COLO668 (cell line): Measurements from ENCODE around the gene RPS17.
"Not testable (repeated sequence)": the region's sequence is repeated elsewhere in the genome, so short reads cannot be mapped to it uniquely, and the experiment has no call there.

Source experiments
- DNase-seq: peaks from one replicate; lab custom pipeline; 2025; ENCODE audit not compliant: unreplicated experiment; lab: John Stamatoyannopoulos, UW

RPS17 gene

DNA sequence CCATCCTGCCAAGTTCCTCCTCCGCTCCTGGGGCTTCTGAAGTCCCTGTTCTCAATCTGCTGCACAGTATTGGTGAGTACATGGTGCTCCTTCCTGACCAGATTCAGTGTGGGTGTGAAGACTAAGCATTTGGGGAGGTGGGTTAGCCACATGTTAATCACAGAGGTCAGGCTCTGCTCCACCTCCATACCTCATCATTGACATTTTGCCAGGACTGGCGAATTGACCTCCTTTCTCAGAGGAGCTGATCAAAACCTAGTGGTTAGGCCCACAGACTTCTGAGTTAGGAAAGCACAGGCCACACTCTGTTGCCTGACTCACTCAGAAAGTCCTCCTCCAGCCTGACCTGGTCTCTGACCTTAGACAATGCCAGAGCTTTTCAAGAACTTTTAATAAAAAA lies 8.4 kb upstream of the RPS17 start:
- DNase-seq = no peak

DNA sequence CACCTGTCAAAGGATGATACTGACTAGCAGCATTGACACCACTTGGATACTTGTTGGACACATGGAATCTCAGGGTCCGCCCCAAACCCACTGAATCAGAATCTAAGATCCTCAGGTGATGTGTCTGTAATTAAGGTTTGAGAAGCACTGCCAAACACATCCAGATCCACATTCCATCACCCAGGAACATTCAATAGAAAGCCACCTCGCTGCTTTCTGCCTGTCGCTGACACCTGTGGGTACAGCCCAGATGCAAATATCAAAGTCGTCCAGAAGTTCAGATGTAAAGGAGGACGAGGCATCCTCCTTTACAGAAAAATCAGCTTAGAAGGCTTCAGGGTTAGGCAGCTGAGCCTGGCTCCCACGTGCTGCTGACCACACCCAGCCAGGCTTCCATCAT lies 5.2 kb upstream of the RPS17 start:
- DNase-seq = no peak

DNA sequence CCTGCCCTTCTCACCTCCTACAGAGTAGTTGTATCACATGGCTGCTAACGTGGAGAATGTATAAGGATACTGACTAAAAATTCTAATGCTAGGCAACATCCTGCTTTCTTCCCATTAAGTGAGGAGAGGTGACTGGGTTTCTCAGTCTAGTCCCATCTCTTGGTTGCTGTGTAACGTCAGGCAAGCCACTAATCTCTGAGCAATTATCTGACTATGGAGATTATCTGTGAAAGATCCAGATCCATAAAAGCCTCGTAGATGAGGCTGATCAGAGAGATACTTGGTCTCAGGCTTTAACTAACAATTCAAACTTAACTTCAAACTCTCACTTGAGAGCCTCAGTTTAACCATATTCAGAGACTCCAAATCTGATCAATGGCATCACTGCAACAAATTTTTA lies 4.7 kb upstream of the RPS17 start:
- DNase-seq = no peak

DNA sequence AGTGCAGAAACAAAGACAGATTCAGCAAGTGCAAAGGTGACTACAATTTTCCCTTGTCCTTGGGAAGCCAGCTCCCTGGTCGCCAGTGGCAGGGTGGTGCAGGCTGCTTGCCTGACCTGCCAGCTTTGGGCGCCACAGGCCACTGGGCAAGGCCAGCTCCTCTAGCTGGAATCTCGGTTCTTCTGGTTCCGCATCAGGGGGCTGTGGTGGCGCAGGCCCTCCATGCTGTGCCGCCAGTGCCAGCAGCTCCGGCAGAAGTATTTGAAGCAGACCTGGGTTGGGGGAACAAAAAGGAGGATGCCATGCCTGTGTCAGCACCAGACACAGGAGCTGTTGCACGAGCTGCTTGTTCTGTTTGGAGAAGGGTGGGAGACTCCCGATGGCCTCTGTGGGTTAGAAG lies 4.2 kb upstream of the RPS17 start:
- no peak for DNase-seq

DNA sequence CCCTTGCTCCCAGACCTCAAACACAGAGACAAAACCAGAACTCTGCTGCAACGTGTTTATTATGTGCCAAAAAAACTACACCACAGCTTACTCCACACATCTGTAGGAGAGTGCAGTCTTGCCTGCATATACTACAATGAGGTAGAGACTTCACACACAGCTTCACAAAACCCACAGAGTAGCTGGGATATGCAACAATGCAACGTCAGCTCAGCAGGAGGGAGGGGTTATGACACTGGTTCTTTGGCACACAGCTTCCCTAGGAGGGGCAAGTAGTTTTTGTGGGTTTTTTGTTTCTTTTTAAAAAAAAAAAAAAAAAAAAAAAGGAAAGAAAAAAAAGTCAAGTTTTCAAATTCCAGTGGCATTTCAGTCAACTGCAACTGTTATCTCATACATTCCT lies 2.9 kb upstream of the RPS17 start:
- DNase-seq = no peak

DNA sequence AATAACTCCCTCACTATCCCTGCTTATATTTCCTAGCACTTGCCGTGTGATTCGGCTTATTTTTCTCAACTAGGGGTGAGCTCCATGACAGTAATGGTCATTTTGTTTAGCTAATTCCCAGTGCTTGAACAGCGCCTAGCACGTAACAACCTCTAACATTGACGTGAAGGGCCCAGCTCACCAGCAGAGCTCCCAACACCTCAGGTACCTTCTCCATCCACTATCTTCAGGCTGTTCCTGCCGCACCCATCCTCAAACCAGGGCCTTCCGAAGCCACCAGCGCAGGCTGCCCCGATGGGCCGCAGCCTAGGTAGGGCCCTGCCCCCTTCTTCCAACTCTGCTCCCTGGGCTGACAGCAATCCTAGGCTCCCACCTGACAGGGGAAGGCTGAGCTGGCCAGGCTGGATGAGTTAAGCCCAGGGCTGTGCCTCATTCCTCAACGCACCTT lies 751 bp upstream of the RPS17 start:
- no peak for DNase-seq

DNA sequence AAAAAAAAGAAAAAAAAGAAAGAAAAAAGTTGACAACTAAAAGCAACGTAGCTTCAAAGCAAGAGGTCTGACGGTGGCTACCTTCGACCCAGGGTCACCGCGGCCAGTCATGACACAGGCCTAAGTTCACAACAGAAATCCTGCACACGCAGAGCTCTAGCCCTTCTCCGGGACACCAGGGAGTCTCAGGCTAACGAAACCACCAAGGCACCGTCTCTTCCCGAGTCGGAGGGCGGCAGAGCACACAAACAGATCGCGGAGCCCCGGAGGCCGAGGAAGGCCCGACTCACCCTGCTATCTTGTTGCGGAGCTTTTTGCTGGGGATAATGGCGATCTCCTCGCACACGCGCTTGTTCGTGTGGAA lies 584 bp downstream of the RPS17 start:
- DNase-seq = no peak

DNA sequence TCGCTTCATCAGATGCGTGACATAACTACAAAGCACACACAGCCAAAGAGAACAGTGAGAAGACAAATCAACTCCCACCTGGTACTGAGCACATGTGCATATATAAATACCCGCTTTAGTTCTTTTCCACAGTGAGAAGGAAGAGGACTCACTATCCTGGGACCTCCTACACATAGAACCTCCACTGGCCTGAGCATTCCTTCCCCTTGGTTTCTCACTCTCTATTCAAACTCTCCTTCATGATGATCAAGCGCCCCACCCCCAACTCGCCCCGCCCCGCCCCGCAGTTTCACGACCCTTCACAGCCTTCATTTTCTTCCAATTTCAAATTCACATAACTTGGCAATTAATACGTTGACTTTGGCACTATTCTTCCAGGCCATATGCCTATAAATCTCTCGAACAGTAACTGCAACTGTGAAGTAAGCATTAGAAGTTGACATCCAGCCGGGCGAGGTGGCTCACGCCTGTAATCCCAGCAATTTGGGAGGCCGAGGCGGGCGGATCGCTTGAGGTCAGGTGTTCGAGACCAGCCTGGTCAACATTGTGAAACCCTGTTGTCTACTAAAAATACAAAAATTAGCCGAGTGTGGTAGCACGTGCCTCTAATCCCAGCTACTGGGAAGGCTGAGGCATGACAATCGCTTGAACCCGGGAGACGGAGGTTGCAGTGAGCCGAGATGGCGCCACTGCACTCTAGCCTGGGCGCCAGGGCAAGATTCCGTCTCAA lies 1.1 kb downstream of the RPS17 start:
- DNase-seq = no peak

DNA sequence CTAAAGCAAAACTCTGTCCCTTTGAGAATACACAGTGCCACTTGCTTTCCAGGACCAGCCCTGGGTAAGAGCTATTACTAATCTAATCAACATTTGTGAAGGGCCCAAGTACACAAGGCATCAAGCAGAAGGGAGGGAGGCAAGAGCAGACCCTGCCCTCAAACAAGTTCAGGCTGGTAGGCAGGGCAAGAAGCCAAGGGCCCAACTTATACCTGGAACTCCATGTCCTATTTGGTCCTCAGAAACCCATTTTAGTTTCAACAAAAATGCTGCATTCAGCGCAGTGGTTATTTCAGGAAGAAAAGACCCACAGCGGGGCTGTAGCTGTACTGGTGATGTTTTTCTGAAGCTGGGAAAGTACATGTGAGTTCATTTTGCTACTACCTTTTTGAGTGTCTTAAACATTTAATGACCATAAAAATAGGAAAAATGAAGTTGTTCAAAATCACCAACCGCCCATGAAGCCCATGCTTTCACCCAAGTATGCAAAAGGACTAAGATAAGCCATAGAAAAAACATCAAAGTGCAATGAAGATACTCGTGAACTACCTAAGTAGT lies 2.8 kb downstream of the RPS17 start:
- DNase-seq = no peak

DNA sequence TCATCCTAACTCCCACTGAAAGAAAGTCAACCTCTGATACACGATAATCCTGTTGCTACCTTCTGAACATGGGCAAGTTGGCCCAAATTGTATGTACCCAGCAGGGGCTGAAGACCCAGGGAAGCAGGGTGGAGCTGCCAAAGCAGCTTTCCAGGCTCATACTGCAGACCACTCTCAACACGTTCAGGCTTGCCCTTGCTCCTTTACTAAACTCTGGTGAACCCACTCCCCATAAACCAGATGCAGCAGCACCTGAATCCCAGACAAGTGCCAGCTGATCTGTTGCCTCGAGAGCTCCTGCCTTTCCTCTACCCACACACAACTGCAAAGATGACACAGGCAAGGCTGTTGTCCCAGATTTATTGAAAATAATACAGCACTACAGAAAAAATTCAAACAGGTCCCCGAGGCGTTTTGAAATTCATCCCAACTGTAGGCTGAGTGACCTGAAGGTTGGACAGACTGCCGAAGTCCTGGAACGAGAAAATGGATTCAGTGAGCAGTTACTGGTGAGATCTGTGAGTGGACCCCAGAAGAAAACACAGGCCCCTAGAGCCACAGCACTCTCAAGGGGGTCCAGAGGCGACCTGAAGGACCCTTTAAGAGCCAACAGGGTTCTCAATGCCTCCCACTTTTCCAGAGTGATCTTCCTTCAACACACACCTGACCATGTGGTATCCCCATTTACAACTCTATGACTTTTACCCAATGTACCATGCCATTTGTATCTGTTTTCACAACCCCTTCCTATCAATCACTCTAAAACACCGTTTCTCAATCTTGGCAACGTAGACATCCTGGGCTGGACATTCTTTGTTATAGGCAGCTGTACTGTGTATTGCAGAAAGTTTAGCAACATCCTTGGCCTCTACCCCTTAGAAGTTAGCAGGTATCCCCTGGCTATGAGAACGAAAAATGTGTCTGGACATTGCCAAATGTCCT lies 3.6 kb downstream of the RPS17 start:
- DNase-seq = no peak

DNA sequence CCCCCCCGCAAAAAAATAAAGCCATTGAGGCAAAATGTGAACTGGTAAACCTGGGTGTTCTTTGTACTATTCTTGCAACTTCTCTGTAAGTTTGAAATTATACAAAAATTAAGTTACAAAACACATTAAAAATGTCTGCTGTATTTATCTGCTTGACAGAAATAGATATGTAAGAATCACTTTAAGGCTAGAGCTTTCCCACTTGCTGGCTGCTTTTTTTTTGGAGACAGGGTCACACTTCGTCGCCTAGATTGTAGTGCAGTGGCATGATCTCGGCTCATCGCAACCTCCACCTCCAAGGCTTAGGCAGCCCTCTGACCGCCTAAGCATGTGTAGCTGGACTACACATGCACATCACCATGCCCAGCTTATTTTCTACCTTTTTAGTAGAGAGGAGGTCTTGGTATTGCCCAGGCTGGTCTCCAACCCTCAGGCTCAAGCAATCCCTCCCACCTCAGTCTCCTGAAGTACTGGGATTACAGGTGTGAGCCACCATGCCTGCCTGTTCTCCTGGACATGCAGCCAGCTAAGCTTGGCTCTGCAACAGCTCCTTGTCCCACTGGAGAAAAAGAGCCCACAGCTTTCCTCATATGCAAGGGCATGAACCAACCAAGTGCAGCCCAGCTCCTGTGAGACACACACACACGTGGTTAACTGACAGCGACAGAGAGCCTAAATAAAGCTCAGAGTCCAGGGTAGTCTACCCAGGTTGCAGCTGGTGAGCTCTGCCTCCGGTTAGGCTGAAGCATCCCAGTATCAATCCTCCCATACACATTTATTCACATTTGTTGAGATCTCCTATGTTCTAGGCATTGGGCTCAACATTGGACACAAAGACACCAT lies 4.5 kb downstream of the RPS17 start:
- DNase-seq = no peak

DNA sequence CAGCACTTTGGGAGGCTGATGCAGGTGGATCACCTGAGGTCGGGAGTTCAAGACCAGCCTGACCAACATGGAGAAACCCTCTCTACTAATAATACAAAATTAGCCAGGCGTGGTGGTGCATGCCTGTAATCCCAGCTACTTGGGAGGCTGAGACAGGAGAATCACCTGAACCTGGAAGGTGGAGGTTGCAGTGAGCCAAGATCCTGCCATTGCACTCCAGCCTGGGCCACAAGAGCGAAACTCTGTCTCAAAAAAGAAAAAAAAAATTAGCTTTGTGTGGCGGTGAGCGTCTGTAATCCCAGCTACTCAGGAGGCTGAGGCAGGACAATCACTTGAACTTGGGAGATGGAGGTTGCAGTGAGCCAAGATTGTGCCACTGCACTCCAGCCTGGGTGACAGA lies 5.1 kb downstream of the RPS17 start:
- not testable (repeated sequence) for DNase-seq

DNA sequence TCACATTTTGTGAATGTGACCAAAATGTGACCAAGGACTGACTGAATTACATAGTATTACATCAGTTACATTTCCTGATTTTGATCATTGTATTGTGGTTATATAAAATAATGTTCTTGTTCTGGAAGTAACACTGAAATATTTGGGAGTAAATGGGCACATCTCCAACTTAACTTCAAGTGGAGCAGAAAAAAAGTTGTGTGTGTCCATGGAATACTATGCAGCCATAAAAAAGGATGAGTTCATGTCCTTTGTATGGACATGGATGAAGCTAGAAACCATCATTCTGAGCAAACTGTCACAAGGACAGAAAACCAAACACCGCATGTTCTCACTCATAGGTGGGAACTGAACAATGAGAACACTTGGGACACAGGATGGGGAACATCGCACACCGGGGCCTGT lies 5.8 kb downstream of the RPS17 start:
- DNase-seq = not testable (repeated sequence)

DNA sequence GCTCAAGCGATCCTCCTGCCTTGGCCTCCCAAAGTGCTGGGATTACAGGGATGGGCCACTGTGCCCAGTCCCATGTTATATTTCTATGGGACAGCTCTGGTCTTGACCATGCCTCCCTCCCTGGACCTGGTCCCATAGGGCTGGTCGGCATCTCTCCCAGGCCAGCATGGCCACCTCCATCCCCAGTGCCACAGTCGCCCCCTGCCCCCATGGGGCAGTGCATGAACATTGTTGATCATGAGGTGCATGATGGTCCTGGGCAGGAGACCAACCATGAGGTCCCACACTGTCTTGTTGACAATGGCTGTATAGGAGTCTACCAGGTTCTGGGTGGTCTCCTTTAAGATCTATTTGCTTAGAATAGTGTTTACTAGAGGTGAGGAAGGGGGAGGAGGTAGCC lies 6.5 kb downstream of the RPS17 start:
- DNase-seq = no peak

DNA sequence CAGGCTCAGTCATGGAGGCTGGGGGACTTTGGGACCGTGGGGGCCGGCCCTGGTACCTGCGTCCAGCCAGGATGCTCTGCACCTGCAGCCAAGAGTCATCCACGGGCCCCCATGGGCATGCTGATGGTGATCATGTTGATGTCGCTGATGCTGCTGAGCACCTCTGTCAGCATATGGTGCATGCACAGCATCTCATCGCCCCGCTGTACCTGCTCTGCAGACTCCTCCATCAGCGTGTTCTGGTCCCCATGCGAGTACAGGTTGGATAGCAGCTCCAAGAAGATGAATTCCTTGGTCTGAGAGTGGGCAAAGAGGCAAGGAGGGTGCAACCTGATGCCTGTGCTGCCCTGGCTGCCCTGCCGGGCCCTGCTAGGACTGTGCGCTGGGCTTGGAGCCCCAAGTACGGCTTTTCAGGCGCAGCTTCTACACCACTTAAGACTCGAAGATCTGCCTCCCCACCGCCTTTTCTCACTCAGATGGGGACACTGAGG lies 7.2 kb downstream of the RPS17 start:
- no peak for DNase-seq

DNA sequence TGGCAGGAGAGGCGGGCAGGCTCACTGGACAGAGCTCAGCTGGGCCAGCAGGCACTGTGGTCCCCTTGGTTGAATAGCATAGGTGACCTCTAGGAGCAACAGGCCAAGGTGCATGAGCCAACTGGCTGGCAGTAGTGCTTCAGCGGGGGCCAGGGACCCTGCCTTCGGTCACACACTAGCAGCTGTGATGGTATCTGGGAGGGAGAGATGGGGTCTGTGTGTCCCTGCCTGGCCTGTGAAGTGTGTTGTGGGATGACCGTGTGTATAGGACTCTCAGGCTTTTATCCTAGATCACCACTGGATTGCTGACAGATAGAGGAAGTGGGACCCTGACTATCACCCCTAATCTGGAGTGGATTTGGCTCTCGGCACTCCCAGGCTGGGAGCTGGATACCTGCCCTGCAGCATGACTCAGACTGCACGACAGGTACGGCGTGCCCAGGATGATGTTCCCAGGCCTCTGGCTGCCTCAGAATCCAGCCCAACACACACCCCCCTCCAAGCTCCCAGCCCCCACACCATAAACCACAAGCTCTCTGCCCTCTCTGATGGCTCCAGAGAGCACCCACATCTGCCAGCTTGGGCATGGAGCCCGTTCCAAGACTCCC lies 7.8 kb downstream of the RPS17 start:
- no peak for DNase-seq

DNA sequence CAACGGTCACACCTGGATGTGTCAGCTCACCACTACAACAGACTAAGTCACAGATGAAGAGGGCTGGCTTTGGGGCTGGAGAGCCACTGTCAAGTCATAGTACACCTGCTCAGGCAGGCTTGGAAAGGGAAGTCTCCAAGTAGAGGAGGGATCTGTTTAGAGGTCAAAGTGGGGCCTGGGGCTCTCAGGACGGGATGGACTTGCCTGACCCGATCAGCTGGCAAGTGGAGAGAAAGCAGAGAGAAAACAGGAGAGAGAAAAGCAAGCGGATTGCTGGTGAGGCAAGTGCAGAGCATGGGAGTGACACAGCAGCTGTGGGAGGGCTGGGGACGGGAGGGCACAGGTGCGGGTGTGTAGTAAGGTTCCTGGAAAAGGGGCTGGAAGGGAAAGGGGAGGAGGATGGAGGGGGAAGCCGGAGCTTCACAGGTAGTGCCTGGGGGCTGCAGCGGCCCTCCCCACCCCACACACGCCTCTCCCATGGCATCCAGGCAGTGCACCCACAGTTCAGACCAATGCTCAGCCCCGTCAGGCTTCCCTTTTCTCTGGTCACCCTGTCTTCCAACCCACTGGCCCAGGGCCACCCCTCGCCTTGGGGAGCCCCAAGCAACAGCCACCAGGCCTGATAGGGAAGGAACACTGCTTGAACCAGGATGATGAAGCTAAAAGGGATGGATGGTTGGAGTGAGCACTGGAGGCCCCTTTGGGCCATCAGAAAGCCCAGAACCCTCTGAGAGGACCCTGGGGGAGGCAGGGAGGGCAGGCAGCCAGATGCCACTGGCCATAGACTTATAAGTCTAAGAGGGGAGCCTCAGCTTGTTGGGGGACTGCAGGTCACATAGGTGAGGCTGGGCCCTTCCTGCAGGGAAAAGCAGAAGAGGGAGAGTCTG lies 8.5 kb downstream of the RPS17 start:
- DNase-seq = no peak

DNA sequence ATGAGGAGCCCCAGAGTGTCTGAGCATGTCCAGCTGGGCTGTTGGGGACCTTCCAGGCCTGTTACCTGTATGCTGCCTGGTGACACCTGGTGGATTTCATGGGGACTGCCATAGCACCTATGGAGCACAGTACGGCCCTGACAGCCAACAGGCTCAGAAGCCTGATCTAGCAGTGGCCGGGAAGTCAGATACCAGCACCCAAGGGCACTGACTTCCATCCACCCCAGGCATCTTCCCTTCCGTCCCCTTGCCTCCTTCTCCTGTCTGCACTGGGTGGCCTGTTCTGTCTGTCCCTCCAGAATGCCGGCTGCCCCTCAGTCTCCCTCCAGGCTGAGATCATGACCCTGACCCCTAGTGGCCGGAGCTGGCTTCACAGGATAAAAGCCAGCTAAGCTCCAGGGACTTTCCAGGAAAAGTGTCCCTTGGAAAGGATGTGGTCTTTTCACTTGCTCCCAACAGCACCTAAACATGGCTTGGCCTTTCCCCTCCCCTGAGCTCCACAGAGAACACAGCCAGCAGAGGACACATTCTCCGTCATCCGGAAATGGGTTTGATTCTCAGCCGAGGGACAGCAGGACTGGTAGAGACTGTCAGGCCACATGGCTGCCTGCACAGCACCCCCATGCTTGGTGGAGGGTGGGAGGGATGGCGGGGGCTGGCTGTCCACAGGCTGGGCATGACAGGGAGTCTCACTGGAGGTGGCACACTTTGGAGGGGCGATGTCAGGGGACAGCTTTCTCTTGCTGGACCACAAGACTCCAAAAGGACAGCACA lies 9.5 kb downstream of the RPS17 start:
- DNase-seq = no peak

DNA sequence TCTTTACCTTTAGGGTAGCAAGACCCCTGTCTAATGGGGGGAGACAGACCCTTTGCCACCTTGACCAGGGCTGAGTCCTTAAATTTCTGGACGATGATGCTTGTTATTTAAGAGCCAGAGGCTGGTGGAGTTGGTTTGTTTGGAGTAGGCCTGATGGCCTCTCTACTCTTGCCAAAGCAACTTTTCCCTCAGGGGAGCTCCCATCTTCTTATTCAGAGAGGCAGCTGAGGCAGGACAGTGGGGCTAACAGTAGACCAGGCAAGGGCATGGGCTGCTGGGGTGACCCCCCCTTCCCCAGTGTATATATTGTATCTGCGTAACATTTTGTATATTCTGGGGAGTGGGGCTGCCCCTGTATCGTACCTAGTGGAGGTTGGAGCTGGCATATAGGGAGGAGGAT lies 10.3 kb downstream of the RPS17 start:
- DNase-seq = no peak
